ENCODE results near the gene RBM4B.
"Not testable (repeated sequence)": the region's sequence is repeated elsewhere in the genome, so short reads cannot be mapped to it uniquely, and the experiment has no call there.

Gene RBM4B

GRCh38 chr11:66677599-66678375 is at the start of gene RBM4B:
TSS of gene RBM4B (minus strand) at chr11:66677887. CDS start at chr11:66677079, 808 bp downstream.
- peak; percentile 96 for DNase-seq

DNA sequence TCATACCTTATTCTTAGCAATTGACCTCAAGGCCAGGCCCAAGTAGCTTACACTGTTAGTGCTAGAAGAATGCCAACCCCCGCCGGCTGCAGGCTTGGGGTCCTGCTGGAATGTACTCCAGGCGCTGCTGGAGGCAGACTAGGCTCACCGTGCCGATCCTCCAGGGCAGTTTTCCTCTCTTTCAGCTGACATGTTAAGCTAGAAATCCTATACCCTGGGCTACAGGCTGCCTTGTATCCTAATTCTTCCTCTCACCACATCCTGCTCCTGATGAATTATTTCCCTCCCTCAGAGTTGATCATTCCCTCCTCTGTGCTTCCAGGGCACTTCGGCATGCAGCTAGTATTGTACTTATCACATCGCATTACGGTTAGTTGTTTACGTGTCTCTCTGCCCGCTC is 48.0 kb upstream of the RBM4B start:
- no peak for DNase-seq

DNA sequence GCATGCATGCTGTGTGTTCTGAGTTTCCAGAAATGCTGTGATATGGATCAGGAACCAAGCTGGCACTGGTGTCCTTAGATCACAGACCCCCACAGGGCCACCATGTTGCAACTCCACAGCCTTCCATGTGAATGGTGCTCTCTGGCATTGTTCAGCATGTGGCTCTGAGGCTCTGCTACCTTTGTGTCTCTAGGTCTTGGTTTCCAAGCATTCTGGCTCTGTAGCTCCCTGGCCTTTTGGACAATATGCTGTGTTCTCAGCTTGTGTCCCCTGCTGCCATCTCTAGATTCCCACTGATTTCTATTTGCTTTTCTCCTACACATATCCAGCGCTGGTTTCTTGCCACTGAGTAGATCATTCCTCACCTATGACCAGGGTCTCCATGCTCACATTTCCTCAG is 47.4 kb upstream of the RBM4B start:
- no peak for DNase-seq

GRCh38 chr11:66724167-66724566 is 46.5 kb upstream of the RBM4B start:
- not testable (repeated sequence) for DNase-seq

- DNase-seq = no peak
These were observed 46.0 kb upstream of the RBM4B start for GRCh38 chr11:66723693-66724092.

DNA sequence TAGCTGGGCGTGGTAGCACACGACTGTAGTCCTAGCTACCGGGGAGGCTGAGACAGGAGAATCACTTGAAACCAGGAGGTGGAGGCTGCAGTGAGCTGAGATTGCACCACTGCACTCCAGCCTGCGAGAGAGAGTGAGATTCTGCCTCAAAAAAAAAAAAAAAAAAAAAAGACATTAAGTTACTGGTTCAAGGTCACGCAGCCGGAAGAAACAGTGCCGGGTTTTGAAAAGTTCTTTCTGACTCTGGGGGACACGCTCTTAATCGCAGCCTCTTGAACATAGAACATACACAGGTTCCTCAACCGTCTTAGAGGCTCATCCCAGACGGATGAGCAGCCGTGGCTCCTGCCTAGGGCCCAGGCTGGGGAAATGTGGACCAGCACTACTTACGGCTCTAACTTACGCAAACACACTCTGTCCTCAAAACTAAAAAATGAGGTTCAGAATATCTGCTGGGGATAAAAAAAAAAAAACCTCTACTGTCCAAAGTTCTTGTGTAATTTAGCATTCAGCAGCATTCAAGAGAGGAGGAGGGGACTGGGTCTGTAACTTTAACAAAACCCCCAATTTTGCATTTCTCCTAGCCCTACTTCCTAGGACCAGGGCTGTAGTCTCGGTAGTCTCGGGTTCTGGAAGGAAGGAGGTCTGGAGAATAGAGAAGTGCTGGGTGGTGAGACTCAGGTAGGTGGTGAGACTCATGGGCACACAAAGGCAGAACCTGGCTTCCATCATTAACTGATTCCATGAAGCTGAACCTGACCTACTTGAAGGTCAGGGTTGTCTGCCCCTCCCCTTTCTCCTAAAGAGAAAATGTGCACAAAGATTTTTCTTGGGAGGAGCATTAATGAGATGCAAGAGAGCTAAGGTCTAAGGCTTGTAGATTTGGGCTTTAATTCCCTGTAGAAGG is 45.3 kb upstream of the RBM4B start:
- no peak for DNase-seq

- DNase-seq = no peak
These were observed 44.3 kb upstream of the RBM4B start for GRCh38 chr11:66721939-66722338.

GRCh38 chr11:66720899-66721470 is 43.3 kb upstream of the RBM4B start:
- DNase-seq = no peak

DNA sequence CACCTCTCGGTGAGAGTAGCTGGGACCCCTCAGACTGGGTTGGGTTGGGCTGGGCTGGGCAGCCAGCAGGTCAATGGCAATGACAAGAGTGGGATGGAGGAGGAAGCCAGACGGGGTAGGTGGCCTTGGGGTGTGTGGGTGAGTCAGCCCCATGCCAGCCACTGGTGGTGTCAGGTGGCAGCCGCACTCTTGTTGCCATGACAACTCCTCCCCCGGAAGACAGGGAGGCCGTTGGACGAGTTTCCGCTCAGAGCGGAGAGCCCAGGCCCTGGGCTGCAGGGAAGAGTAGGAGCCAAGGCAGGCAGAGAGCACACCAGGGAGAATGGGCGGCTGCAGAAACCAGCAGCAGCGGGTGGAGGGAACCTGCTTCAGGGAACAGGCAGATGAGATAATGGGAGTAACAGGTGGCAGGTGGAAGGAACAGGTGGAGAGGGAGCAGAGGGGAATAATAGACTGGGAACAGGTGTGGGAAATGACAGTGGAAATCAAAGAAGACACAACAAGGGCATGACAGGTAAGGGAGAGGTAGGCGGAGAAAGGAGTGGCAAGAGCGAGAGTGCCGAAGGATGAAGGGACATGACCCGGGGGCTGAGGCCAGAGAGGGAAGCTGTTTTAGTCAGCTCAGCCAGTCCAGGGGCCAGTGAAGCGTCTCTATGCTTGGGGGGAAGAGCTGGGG is 42.7 kb upstream of the RBM4B start:
- peak; percentile 70 for DNase-seq

DNA sequence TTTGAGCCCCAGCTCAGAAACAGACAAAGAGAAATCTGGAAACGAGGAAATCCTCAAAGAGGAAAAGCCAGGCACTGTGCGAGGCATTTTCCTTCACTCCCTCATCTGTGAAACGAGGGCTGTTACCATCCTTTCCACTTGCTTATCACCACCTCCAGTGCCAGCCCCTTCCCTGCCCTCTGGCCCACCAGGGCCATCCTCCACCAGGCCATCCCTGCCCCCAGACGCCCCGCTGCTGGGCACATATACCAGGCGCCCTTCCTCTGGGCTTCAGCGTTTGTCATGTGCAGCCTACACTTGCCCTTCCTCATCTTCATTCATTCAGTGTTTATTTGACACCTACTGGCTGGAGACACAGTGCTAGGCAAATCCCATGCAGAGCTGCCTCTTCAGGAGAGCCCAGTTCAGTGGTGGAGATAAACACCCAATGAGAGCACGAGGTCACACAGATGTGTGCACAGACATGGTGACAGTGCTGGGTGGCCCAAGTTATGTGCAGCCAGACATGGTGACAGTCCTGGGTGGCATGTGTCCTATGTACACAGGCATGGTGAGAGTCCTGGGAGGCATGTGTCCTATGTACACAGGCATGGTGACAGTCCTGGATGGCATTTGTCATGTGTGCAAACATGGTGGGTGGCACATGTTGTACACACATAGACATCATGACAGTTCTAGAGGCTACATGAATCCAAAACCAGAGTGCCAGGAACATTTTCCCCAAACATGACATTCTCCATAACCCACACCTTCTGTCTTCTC is 41.6 kb upstream of the RBM4B start:
- no peak for DNase-seq

DNA sequence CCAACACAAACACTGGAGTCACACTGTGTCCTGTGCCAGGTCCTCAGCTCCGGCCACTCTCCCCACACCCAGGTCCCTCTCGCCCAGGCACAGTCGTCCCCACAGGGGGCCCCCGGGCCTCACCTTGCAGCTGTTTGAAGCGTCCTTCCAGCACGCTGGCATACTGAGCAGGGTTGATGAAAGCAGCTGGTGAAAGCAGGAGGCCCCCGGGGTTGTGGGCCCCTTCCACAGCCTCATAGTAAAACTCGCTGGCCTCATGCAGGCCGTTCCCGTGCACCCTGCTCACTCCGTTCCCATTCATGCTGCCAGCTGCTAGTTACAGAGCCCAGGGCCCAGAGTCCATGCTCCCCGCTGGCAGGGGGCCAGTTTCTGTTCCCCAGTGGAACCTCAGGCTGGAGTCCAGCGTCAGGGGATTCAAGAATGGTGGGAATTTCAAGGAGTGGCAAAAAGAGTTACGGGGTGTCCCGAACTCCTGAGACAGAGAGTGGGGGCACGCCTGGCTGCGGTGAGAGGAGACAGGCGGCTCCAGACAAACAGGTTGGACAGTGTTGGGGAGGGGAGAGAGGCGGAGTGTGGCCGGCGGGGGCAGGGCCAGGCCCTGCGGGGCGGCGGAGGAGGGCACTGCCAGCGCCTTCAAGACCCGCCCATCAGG is 40.8 kb upstream of the RBM4B start:
- DNase-seq = no peak

DNA sequence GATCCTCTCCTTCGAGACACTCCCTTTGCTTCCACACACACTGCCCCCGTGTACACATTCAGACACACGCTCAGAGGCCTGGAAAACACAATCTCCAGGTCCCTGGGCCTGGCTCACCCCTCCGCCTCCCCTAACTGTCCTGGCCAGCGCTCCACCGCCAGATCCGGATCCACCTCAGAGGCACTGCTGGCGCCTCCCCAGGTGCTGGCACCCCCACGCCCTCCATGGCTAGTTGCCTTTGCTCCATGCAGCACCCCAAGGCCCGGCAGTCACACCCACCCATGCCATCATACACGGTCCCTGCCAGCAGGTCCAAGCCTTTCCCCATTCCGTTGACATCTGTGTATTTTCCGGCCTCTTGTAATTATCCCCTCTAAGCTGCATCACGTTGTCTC is 40.2 kb upstream of the RBM4B start:
- no peak for DNase-seq

- no peak for DNase-seq
These were observed 39.3 kb upstream of the RBM4B start for GRCh38 chr11:66716996-66717395.

DNA sequence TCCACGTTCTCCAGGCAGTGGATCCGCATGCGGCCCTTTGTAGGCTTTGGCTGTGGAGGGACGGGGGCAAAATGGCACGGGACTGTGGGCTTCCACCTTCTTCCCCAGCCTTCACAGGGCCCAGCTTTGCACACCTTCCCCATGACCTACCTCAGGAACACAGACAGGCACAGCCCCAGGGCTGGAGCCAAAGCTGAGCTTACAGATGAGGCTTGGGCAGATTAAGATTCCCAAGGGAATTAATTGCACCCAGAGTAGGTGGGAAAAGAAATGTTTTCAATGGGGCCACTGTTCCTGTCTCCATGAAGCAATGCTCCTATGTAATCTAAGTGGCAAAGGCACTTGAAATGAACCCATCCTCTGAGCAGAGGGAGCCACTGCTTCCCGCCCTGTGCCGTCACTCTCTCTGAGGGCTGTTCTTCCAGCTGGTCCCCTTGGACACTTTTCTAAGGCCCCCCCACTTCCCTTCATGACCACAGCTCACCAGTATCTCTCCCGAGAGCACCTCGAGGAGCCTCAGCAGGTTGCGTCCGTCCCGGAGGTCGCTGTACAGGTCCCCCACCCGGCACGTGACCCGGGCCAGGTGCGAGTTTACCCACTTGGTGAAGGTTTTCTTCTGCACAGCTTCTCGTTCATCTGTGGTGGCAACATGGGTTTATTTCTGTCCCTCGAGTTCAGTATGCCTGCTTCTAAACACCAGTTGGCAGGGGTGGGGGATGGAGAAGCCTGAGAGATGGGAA is 37.8 kb upstream of the RBM4B start:
- no peak for DNase-seq

DNA sequence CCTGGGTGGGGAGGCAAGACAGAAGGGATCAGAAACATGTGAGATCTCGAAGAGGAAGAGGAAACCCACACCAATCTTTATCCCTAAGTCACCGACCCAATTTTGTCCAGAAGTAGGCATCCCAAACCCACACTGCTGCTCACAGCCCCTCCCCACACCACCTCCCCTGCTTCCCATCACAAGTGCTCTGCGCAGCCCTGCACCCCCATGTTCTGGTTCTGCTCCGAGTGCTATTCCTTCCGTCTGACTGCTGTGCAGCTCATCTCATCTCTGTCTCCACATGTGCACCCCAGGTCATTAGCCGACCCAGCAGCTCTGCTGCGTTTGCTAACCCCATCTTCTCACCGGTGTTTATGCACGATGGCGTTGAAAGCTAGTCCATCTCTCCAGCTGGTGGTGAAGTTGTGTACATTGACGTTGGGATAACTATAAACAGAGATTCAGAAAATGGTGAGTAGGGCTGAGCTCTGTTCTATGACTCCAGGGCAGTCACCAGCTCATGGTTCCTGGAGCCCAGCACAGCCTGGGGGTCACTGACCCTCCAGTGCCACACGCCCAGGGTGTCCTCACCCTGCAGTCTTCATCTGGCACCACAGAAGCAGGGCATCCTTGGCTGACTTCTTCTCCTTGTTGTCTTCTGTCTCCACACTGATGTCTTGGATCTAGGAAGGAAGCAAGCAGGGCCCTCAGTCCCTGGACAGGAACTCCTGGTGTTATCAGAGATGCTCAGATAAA is 36.2 kb upstream of the RBM4B start:
- DNase-seq = no peak

DNA sequence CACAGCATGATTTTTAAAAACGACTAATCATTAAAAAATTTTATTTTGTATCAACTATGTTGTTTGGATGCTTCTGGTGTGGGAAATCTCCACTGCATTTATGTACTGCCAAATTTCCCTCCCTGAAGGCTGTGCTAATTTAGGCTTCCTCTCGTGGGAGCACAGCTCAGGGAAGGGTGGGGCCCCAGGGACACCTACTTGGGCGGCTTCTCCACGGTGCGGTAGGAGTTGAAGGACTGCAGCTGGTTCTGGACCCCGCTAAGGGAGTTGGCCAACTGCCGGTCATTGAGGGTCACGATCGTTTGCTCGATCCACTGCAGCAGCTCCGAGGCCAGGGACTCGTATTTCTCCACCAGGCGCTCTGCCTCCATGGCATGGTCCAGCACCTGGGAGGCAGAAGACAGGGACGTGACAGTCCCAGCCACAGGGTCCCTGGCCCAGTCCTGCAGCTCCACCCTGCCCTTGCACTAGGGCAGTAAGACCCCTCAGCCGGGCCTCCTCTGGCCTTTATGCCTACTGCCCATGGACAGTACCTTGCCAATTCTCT is 32.8 kb upstream of the RBM4B start:
- no peak for DNase-seq

- no peak for DNase-seq
These were observed 31.0 kb upstream of the RBM4B start for GRCh38 chr11:66708701-66709100.

GRCh38 chr11:66708094-66708493 is 30.4 kb upstream of the RBM4B start:
- no peak for DNase-seq

DNA sequence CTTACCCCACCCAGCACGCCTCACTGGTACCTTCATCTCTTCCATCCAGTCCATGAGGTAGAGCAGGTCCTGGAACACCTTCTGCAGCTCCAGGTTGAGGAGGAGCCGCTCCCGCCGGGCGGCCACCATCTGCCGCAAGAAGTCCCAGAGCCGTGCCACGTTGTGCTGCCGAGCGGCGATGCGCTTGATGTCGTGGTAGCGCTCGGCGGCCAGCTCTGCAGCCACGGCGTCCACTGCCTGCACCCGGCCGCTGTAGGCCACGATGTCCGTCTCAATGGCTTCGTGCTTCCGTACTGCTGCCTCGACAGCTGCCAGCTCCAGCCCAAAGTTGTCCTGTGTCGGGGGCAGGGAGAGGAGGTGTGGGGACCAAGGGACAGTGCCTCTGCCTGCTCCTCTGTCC is 29.8 kb upstream of the RBM4B start:
- DNase-seq = no peak

DNA sequence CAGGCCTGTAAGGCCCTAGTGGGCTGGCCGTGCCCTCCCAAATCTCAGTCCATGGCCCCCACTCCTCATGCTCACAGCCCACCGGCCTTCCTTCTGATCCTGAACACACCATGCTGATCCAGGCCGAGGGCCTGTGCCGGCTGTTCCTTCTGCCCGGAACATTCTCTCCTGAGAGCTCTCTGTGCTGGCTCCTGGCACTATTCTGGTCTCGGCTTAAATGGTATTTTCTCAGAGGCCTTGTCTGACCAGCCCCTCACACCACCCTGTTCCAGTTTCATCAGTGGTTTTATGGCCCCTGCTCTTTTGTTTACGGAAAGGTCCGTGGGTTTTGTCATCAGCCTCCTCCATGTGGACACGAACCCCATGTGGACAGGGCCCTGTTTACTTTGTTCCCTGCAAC is 29.3 kb upstream of the RBM4B start:
- DNase-seq = no peak
